ENCODE results near the gene PCNT. TPM values are rescaled to one million over a fixed set of nuclear protein-coding genes. Genes with fewer than 3 reads are reported as not detected.

The PCNT gene
- total and polyA plus RNA-seq, 9 of the 15 experiments (the other 6 are each of a cell fraction or from before 2014, with no cell fraction given): 9.1 to 53.5 (median 31.3) TPM

GRCh38 chr21:46324390-46325072 lies 575 bp downstream of the PCNT start (continued):
- TF ChIP-seq MLLT1 (IDR thresholded peaks at IDR 0.05) (no peak), SP1 (CRISPR knock-in tag; IDR thresholded peaks at IDR 0.05) (peak; percentile 36; the same call in 1 of the 2 replicates), ZFP91 (CRISPR knock-in tag; IDR thresholded peaks at IDR 0.05) (no peak), PTBP1 (IDR thresholded peaks at IDR 0.05; ENCODE audit: low read depth, low read length) (no peak), ZBED1 (IDR thresholded peaks at IDR 0.05) (no peak), ZNF436 (CRISPR knock-in tag; IDR thresholded peaks at IDR 0.05) (no peak), GTF2F1 (IDR thresholded peaks at IDR 0.05; ENCODE audit: low read depth, low read length) (no peak), HSF4 (CRISPR knock-in tag; IDR thresholded peaks at IDR 0.05; ENCODE audit: borderline replicate concordance) (no peak), ZZZ3 (IDR thresholded peaks at IDR 0.05) (no peak), HDAC2 (IDR thresholded peaks at IDR 0.05) (no peak), MTA2 (IDR thresholded peaks at IDR 0.05; ENCODE audit: low read depth) (no peak), ZNF592 (IDR thresholded peaks at IDR 0.05) (no peak), CTBP1 (IDR thresholded peaks at IDR 0.05; ENCODE audit: borderline replicate concordance) (peak; percentile 76), TCFL5 (CRISPR knock-in tag; conservative IDR thresholded peaks at IDR 0.05) (no peak), CBFA2T3 (IDR thresholded peaks at IDR 0.05) (no peak), TARDBP (IDR thresholded peaks at IDR 0.05) (0 out of 2 replicates have a peak, but pooled peaks have one; percentile 17), HMG20B (CRISPR knock-in tag; IDR thresholded peaks at IDR 0.05) (no peak), PRDM10 (IDR thresholded peaks at IDR 0.05; ENCODE audit: partially characterized antibody) (no peak), ZNF347 (CRISPR knock-in tag; IDR thresholded peaks at IDR 0.05; ENCODE audit: low read depth) (no peak), CEBPB (tag; IDR thresholded peaks at IDR 0.05) (no peak)
